RWPE1 (cell line): ENCODE measurements around the gene NRG3.

Source experiments
- CTCF ChIA-PET: fragments of 350-600 bp; sonication (Branson Sonifier 250); formaldehyde crosslinking; extraction: SDS; loops from one replicate; lab custom pipeline; 2021; lab: Yijun Ruan, JAX
- POLR2A ChIA-PET: fragments of 400-600 bp; formaldehyde crosslinking; extraction: SDS; loops from one replicate; lab custom pipeline; 2020; ENCODE audit warnings: antibody characterized with exemption; ENCODE audit not compliant: low non-redundant PET; lab: Yijun Ruan, JAX
- DNase-seq: peaks from one replicate; pipeline ENCODE4 v3.0.0; 2012; ENCODE audit warnings: low spot score
- H3K27ac ChIP-seq: fragments of 450-650 bp; 2 replicates; pipeline ENCODE4 v1.5.1; 2017
- CTCF ChIP-seq: fragments of 450-650 bp; conservative IDR thresholded peaks from 2 replicates; pipeline ENCODE4 v1.5.1; 2017; ENCODE audit warnings: low read depth, mild to moderate bottlenecking

The NRG3 gene

GRCh38 chr10:81848931-81849330, 26.1 kb upstream of the NRG3 start:
- TF ChIP-seq CTCF: no peak
- no peak for DNase-seq
- ChIA-PET CTCF (no interaction called here), POLR2A (no interaction called here)
- no peak overlapping the region for H3K27ac ChIP-seq

- POLR2A ChIA-PET: no interaction called here
These were observed 12.4 kb upstream of the NRG3 start for GRCh38 chr10:81862596-81862995.

DNA sequence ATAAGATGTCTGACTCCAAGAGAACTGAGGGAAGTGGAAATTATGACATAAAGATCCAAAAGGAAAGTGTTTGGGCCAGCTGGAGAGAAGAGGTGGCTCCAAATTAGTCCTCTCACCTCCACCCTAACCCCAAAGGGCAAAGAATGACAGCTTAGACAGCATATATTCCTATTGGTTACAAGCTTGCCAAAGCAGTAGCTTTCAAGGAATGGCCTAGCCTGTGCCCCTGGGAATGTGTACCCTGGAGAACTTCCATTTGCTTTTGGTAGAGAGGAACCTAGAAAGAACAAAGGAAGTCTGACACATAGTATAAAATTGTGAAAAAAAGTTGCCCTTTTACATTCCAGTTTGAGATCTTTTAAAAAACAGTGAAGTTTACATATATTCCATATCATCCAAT, 11.2 kb upstream of the NRG3 start:
- no peak for DNase-seq
- ChIA-PET POLR2A (no interaction called here), CTCF (interaction anchor here (0.6 kb wide), 1 partner anchor 528 kb away, joined by 3 read pairs; no protein-coding TSS in a partner anchor)

More at GRCh38 chr10:81862596-81862995, 12.4 kb upstream of the NRG3 start:
- CTCF ChIA-PET: no interaction called here
- no peak overlapping the region for H3K27ac ChIP-seq
- no peak for DNase-seq
- no peak for TF ChIP-seq CTCF

GRCh38 chr10:81865581-81865980, 9.4 kb upstream of the NRG3 start:
- CTCF ChIA-PET: no interaction called here

More for the DNA sequence above, 11.2 kb upstream of the NRG3 start:
- H3K27ac ChIP-seq: no peak overlapping the region
- TF ChIP-seq CTCF: no peak

DNA sequence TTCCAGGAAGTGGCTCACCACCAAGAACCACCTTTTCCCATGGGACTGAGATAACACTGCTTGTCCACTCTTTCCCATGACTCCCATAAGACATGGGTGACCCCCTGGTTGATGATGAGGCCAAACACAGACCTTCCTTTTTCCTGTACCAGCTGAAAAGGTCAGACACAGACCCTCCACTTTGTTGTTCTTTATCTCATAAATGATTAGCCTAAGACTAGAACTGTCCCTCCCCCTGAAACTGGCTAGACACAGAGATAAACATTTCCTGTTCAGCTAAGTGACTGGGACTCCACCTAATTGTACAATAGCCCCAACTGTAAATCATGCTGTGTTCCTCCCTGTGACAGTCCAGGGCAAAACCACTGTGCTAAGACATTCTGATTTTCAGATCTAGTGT, 8.2 kb upstream of the NRG3 start:
- H3K27ac ChIP-seq: no peak overlapping the region
- POLR2A ChIA-PET: no interaction called here
- no peak for DNase-seq
- CTCF ChIA-PET: no interaction called here
- TF ChIP-seq CTCF: no peak

More at GRCh38 chr10:81865581-81865980, 9.4 kb upstream of the NRG3 start:
- POLR2A ChIA-PET: no interaction called here
- no peak for TF ChIP-seq CTCF
- DNase-seq: no peak
- H3K27ac ChIP-seq: no peak overlapping the region

- CTCF ChIA-PET: no interaction called here
- POLR2A ChIA-PET: no interaction called here
- no peak overlapping the region for H3K27ac ChIP-seq
- DNase-seq: no peak
- TF ChIP-seq CTCF: no peak
These were observed 4.5 kb upstream of the NRG3 start for GRCh38 chr10:81870472-81870871.

DNA sequence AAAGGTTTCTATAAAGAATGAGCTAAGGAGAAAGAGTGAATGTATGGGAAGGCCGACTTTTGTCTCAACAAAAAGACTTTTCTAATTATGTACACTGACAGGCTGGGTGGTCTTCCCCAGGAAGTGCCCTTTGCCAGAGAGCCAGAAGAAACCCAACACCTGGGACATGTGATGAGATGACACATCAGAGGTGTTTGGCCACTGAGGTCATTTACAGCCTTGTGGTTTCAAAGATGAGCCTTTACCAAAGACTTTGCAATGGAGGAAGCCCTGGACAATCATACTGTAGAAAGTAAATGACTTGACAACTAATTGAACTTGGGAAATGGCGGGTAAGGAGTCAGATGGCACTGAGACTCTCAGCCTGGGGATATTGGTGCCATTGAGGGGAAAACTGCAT, 3.4 kb upstream of the NRG3 start:
- no peak overlapping the region for H3K27ac ChIP-seq
- ChIA-PET POLR2A (no interaction called here), CTCF (no interaction called here)
- no peak for TF ChIP-seq CTCF
- no peak for DNase-seq
